ENCODE measurements around the gene GRIN2C. TPM values are rescaled to one million over a fixed set of nuclear protein-coding genes. Genes with fewer than 3 reads are reported as not detected.
"Not testable (repeated sequence)": the region's sequence is repeated elsewhere in the genome, so short reads cannot be mapped to it uniquely, and the experiment has no call there.

The GRIN2C gene
- 0.07 TPM for polyA plus RNA-seq (2013, experiment 1 of 2; ENCODE audit: insufficient read length)
- polyA plus RNA-seq (2013, experiment 2 of 2; ENCODE audit: insufficient read length), result 0.17 TPM

DNA sequence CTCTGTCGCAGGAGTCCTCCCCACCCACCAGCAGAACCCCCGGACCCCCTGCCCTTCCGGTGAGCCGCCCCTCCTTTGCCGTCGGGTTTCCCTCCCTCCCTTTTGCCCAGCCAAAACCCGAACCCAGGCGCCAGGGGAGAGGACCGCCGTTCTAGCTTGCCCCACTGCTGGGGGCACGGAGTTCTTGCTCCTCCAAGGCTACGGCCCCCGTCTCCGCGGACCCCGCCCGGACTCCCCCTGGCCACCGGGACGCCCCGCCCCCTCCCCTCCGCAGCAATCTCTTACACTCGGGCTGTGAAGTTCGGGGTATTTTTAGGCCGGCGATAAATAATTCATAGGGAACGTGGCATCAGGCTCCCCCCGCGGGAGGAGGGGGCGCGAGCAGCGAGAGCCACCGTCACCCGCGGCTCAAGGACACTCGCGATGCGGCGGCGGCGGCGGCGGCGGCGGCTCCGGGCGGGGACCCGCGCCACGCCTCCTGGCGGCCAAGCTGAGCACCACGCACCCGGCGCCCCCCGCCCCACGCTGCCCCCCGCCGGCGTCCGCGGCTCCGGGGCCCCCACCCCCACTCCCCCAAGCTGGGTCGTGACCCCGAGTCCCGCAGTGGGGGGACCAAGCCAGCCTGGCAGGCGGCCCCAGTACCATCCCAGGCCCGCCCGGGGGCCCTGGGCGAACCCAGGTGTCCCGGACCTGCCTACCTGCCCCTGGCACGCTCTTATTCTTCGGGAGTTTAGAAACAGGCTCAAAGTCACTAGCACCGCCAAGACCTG lies at the start of gene GRIN2C:
TSS of gene GRIN2C (minus strand) at position 427 of the 770 bp plus-strand sequence. CDS start 4,793 bp downstream, outside the sequence.
- no peak for DNase-seq

DNA sequence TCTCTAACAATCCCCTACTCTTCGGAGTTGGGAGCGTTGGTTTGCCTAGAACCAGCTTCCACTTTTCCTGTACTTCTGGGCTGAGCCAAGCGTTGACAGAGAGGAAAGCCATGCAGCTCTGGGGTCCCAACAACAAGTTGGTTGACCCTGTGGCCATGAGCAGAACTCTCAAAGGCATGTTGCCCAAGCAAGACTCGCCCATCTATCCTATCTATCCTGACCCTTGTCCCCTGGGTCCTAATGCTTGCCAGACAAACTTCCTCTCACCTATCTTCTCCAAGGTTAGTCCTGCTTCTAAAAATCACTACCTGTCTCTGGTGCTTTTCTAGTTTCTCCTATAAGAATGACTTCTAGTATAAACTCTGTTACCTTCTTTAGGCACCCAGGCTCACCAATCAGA lies 49.4 kb upstream of the GRIN2C start:
- DNase-seq, result not testable (repeated sequence)

GRCh38 chr17:74907012-74907411 lies 47.3 kb upstream of the GRIN2C start:
- DNase-seq, result no peak

GRCh38 chr17:74906214-74906793 lies 46.6 kb upstream of the GRIN2C start:
- not testable (repeated sequence) for DNase-seq

GRCh38 chr17:74904687-74905409 lies 45.2 kb upstream of the GRIN2C start:
- no peak for DNase-seq

DNA sequence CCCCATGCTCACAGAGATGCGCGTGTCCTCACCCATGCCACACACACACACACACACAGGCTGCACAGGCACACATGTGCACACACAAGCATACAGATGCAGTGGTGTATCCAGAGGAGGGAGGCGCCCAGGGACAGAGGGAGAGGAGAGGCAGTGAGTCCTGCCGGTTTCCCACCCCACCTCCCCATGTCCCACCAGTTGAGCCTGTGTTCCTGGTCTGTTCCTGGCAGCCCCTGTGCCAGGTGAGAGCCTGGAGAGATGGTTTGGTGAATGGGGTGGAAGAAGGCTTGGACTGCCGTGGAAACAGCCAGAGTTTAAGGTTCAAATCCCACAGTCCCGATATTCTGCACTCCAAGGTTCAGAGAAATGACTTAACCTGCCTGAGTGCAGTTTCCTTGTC lies 44.0 kb upstream of the GRIN2C start:
- DNase-seq, result no peak

GRCh38 chr17:74903034-74903433 lies 43.3 kb upstream of the GRIN2C start:
- no peak for DNase-seq

DNA sequence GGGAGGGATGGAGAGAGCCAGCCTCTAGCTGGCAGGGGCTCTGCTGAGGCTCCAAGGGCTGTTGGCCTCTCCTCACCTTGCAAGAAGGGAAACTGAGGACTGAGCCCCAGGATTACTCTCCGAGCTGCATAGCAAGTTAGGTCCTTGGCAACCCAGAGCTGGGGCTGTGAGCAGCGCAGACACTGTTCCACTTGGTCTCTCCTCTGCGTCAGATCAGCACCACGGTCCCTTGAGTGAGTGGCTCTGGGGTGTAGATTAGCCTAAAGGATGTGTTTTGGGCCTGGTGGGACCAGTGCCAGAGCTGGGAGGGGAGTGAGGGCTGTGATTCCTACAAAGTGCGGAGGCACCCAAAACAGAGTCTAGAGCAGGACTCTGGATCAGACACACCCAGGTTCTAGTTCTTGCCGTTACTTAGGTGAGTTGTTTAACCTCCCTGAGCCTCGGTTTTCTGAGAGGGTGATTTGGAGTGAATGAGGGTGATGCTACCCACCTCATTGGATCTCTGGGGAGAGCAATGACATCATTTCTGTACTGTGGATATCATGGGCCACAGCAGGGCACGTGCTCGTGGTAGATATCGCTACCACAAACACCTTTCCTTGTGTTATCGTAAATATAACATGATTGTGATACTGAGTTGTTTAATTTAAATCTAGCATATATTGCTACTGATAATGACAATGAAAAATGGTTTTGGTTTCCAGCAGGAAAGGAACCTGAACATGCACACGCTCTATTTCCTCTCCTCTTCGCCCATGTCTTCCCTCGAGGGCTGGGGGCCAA lies 41.9 kb upstream of the GRIN2C start:
- no peak for DNase-seq

DNA sequence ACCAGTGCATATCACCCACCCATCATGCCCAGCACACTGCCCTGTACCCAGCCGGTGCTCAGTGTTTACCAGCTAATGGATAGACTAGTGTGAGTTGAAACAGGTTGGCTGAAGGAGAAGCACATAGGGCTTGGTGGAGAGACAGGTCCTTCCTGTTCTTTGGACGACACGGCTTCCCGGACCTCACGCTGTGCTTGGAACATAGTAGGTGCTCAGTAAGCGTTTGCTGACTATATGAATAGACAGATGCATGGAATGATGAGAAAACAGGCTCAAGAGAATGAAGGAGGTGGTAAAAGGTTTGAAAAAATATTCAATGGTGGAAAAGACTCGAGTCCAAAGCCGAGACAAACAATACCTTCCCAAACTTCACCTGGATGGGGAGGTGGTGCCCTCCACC lies 40.5 kb upstream of the GRIN2C start:
- DNase-seq, result no peak

- no peak for DNase-seq
These were observed 38.8 kb upstream of the GRIN2C start for GRCh38 chr17:74898376-74898946.

- no peak for DNase-seq
These were observed 34.4 kb upstream of the GRIN2C start for GRCh38 chr17:74893936-74894671.

DNA sequence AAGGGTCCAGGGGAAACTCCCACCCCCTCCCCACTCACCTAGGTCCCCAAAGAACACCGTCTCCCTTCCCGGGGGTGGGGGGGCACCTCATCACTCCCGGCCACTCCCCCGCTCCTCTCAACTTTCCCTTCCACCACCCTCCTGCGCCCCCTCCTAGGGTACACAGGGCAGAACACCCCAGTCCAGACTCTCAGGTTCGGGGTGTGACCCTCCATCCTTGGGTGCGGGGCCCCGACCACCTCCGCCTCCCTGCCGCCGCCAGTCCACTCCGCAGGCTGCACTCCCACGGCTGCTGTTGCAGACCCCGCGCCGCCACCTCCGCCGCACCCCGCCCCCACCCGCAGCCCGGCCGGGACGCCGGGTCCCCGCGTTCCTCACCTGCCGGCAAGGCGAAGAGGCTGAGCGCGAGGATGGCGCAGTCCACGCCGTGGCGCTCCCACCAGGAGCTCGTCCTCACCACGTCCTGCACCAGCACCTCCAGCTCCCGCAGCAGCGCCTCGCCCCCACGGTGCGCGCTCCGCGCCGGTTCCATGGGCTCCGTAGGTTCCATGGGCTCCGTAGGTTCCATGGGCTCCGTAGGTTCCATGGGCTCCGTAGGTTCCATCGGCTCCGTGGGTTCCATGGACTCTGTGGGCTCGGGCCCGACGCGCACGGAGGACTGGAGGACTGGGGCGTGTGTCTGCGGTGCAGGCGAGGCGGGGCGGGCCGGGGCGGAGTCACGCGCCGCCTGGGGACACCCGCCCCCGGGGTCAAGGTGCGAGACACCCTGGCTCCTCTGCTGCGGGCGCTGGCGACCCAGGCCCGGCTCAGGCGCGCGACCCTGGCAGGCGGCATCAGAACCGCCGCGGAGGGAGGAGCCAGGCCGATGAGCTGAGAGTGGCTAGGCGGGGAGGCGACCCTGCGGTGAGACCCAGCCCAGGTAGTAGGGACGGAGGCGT lies 33.6 kb upstream of the GRIN2C start, which contains the start of gene FADS6:
TSS of gene FADS6 (minus strand) at position 660 of the 938 bp plus-strand sequence. CDS start at position 622, 38 bp downstream.
- no peak for DNase-seq

GRCh38 chr17:74892013-74892841 lies 32.5 kb upstream of the GRIN2C start:
- no peak for DNase-seq

GRCh38 chr17:74890554-74890953 lies 30.9 kb upstream of the GRIN2C start:
- no peak for DNase-seq

GRCh38 chr17:74888469-74888868 lies 28.8 kb upstream of the GRIN2C start:
- no peak for DNase-seq

GRCh38 chr17:74883241-74883745 lies 23.6 kb upstream of the GRIN2C start:
- no peak for DNase-seq

GRCh38 chr17:74882517-74883240 lies 23.0 kb upstream of the GRIN2C start:
- DNase-seq, result no peak

GRCh38 chr17:74881073-74881472 lies 21.4 kb upstream of the GRIN2C start:
- DNase-seq, result no peak
